H9 (cell line): ENCODE measurements around the gene RB1. TPM values are rescaled to one million over a fixed set of nuclear protein-coding genes. Genes with fewer than 3 reads are reported as not detected.

Experiments used
- DNase-seq: peaks from one replicate; pipeline ENCODE4 v3.0.0-alpha.2; 2017
- H2AFZ ChIP-seq: one replicate; pipeline ENCODE4 v1.6.1; 2013; ENCODE audit warnings: mild to moderate bottlenecking, low read length, control low read depth, moderate library complexity
- H2AK5ac ChIP-seq: 2 replicates; pipeline ENCODE4 v1.6.1; 2013; ENCODE audit warnings: low read length, control low read depth, mixed read lengths; ENCODE audit not compliant: insufficient read length
- H2BK120ac ChIP-seq: one replicate; pipeline ENCODE4 v1.6.1; 2013; ENCODE audit warnings: low read depth, mild to moderate bottlenecking, low read length, control low read depth, inconsistent platforms; ENCODE audit not compliant: poor library complexity, severe bottlenecking
- H2BK12ac ChIP-seq: 2 replicates; pipeline ENCODE4 v1.6.1; 2013; ENCODE audit warnings: low read length, control low read depth, mixed read lengths, low read depth; ENCODE audit not compliant: insufficient read length
- H2BK15ac ChIP-seq: 2 replicates; pipeline ENCODE4 v1.6.1; 2013; ENCODE audit warnings: low read depth, low read length, control low read depth
- H2BK20ac ChIP-seq: one replicate; pipeline ENCODE4 v1.6.1; 2013; ENCODE audit warnings: low read depth, mild to moderate bottlenecking, low read length, control low read depth, inconsistent platforms; ENCODE audit not compliant: poor library complexity, severe bottlenecking
- H2BK5ac ChIP-seq: 2 replicates; pipeline ENCODE4 v1.6.1; 2013; ENCODE audit warnings: low read length, control low read depth, mixed read lengths; ENCODE audit not compliant: insufficient read length
- H3K14ac ChIP-seq: 2 replicates; pipeline ENCODE4 v1.6.1; 2013; ENCODE audit warnings: low read length, control low read depth; ENCODE audit not compliant: insufficient read depth
- H3K18ac ChIP-seq: 2 replicates; pipeline ENCODE4 v1.6.1; 2013; ENCODE audit warnings: low read depth, mild to moderate bottlenecking, mixed read lengths, low read length, control low read depth; ENCODE audit not compliant: insufficient read length
- H3K23ac ChIP-seq: 2 replicates; pipeline ENCODE4 v1.6.1; 2013; ENCODE audit warnings: low read length, control low read depth, mixed read lengths, low read depth; ENCODE audit not compliant: insufficient read length
- H3K23me2 ChIP-seq: 2 replicates; pipeline ENCODE4 v1.6.1; 2013; ENCODE audit warnings: low read depth, mild to moderate bottlenecking, mixed read lengths, low read length, control low read depth; ENCODE audit not compliant: insufficient read length, poor library complexity, severe bottlenecking
- H3K27ac ChIP-seq: 2 replicates; pipeline ENCODE4 v1.5.1; 2013; ENCODE audit warnings: low read length, control low read depth, mixed read lengths, low read depth; ENCODE audit not compliant: insufficient read length
- H3K27me3 ChIP-seq: 2 replicates; pipeline ENCODE4 v1.6.1; 2013; ENCODE audit warnings: low read length, control low read depth, inconsistent platforms; ENCODE audit not compliant: insufficient read depth
- H3K4ac ChIP-seq: 2 replicates; pipeline ENCODE4 v1.6.1; 2013; ENCODE audit warnings: low read depth, mild to moderate bottlenecking, control low read depth, inconsistent platforms, low read length, moderate library complexity
- H3K4me1 ChIP-seq: 2 replicates; pipeline ENCODE4 v1.6.1; 2013; ENCODE audit warnings: low read length, control low read depth, inconsistent platforms; ENCODE audit not compliant: insufficient read depth
- H3K4me2 ChIP-seq: 2 replicates; pipeline ENCODE4 v1.6.1; 2013; ENCODE audit warnings: low read length, control low read depth, mixed read lengths; ENCODE audit not compliant: insufficient read length, insufficient read depth
- H3K56ac ChIP-seq: 2 replicates; pipeline ENCODE4 v1.6.1; 2013; ENCODE audit warnings: low read depth, mild to moderate bottlenecking, mixed read lengths, low read length, control low read depth; ENCODE audit not compliant: insufficient read length
- H3K79me1 ChIP-seq: 2 replicates; pipeline ENCODE4 v1.6.1; 2013; ENCODE audit warnings: low read depth, mild to moderate bottlenecking, moderate library complexity, low read length, control low read depth, inconsistent platforms; ENCODE audit not compliant: insufficient read depth, poor library complexity, severe bottlenecking
- H3K79me2 ChIP-seq: 2 replicates; pipeline ENCODE4 v1.6.1; 2013; ENCODE audit warnings: low read length, control low read depth, inconsistent platforms; ENCODE audit not compliant: insufficient read depth
- H3K9ac ChIP-seq: 2 replicates; pipeline ENCODE4 v1.6.1; 2013; ENCODE audit warnings: low read length, control low read depth, mixed read lengths; ENCODE audit not compliant: insufficient read length; ENCODE audit errors: extremely low read depth
- H3K9me3 ChIP-seq: one replicate; pipeline ENCODE4 v1.6.1; 2013; ENCODE audit warnings: low read depth, low read length, inconsistent platforms; ENCODE audit not compliant: control insufficient read depth
- H3T11ph ChIP-seq: one replicate; pipeline ENCODE4 v1.6.1; 2013; ENCODE audit warnings: mild to moderate bottlenecking, low read length, control low read depth, inconsistent platforms
- H4K20me1 ChIP-seq: one replicate; pipeline ENCODE4 v1.6.1; 2013; ENCODE audit not compliant: control insufficient read depth, insufficient read length, insufficient read depth
- H4K5ac ChIP-seq: 2 replicates; pipeline ENCODE4 v1.6.1; 2013; ENCODE audit warnings: low read depth, mild to moderate bottlenecking, mixed read lengths, low read length, control low read depth; ENCODE audit not compliant: insufficient read length
- H4K8ac ChIP-seq: replicated peaks from 2 replicates; pipeline ENCODE4 v1.6.1; 2013; ENCODE audit warnings: low read length, control low read depth, mixed read lengths, low read depth; ENCODE audit not compliant: insufficient read length
- H4K91ac ChIP-seq: 2 replicates; pipeline ENCODE4 v1.6.1; 2013; ENCODE audit warnings: low read depth, mild to moderate bottlenecking, moderate library complexity, mixed read lengths, low read length, control low read depth; ENCODE audit not compliant: insufficient read length
- H3K27ac Mint-ChIP-seq, 3 experiments: 2 replicates in 2 of 3; 3 replicates in 1 of 3; pipeline ENCODE4 v1.8.0; 2020 to 2021; ENCODE audit warnings: mixed read lengths in 3 of 3, mild to moderate bottlenecking in 1 of 3, moderate library complexity in 1 of 3
- H3K27me3 Mint-ChIP-seq: 2 replicates; pipeline ENCODE4 v1.8.0; 2021; ENCODE audit warnings: low read depth, mild to moderate bottlenecking, moderate library complexity, mixed read lengths
- H3K36me3 Mint-ChIP-seq, 3 experiments: 2 replicates in 2 of 3; 3 replicates in 1 of 3; pipeline ENCODE4 v1.8.0; 2020 to 2021; ENCODE audit warnings: low read depth in 3 of 3, mixed read lengths in 3 of 3; ENCODE audit not compliant: insufficient read depth in 1 of 3
- H3K4me1 Mint-ChIP-seq, 2 experiments: 2 replicates each; pipeline ENCODE4 v1.8.0; 2020; ENCODE audit warnings: mixed read lengths in 2 of 2
- H3K4me3 Mint-ChIP-seq, 2 experiments: 2 replicates in 1 of 2; 3 replicates in 1 of 2; pipeline ENCODE4 v1.8.0; 2020 to 2021; ENCODE audit warnings: mild to moderate bottlenecking in 2 of 2, mixed read lengths in 2 of 2, moderate library complexity in 1 of 2
- H3K9me3 Mint-ChIP-seq, 2 experiments: 2 replicates in 1 of 2; 3 replicates in 1 of 2; pipeline ENCODE4 v1.8.0; 2020; ENCODE audit warnings: mild to moderate bottlenecking in 2 of 2, mixed read lengths in 2 of 2, moderate library complexity in 1 of 2
- WGBS: extraction: QIAGEN DNeasy Blood & Tissue Kit; methylation state at CpG from one replicate; pipeline ENCODE4 v1.1.7; 2013; ENCODE audit warnings: missing lambda C conversion rate, low lambda C conversion rate, mixed read lengths; ENCODE audit not compliant: insufficient read length; ENCODE audit errors: extremely low coverage; 5-methylcytosine and 5-hydroxymethylcytosine counted together
- total RNA-seq: library from RNA; stranded (reverse); gene quantifications from 2 replicates; pipeline ENCODE4 v1.2.1, GENCODE V29; 2021
- TF ChIP-seq, protein P1 (sequence below): fragments of 200-600 bp; sonication (generic); conservative IDR thresholded peaks from 3 replicates; pipeline ENCODE4 v1.8.0; 2021; ENCODE audit warnings: antibody characterized with exemption, mild to moderate bottlenecking

Gene RB1
- total RNA-seq, 1 experiment from 2014 or later, result 20.5 TPM

DNA sequence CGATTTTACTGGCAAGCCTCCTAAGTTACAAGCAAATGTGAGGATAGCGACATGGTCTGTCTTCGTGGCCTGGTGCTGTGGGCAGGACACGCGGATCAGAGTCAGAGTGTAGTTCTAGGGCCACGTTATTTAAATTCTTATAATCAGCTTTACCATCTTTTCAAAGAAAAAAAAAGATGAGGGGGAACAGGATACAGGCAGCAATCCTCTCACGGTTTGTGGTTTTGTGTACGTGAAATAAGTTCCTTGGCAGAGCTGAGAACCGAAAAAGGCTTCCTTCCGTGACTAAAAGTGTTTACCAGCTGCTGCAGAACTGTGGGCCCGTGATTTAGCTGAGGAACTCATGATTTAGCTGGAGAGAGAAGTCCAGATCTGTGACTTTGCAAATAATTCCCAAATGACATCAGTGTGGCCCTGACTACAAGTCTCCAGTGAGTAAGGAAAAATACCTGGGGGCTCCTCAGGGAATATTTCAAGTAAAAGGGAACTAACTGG is 202.1 kb downstream of the RB1 start:
- Histone ChIP-seq H3K27me3 (no peaks in the 10 kb centered on the region), H3K56ac (no peak overlapping the region), H2AK5ac (no peak overlapping the region), H3K9me3 (no peaks in the 10 kb centered on the region), H2AFZ (no peak overlapping the region), H3T11ph (no peak overlapping the region), H4K5ac (no peak overlapping the region), H2BK120ac (no peak overlapping the region), H2BK15ac (no peak overlapping the region), H2BK5ac (no peak overlapping the region), H3K23ac (no peak overlapping the region), H3K4me2 (no peak overlapping the region), H4K20me1 (no peaks in the 10 kb centered on the region), H3K4ac (no peak overlapping the region), H3K4me1 (peaks cover 2% of the 10 kb centered on the region; the same call in 1 of the 2 replicates), H4K8ac (no peak overlapping the region), H3K27ac (no peak overlapping the region), H3K18ac (no peak overlapping the region), H3K23me2 (no peaks in the 10 kb centered on the region), H3K79me1 (no peaks in the 10 kb centered on the region), H2BK20ac (peak overlapping the region; percentile 14), H3K9ac (no peak overlapping the region), H3K79me2 (no peaks in the 10 kb centered on the region), H3K14ac (no peak overlapping the region), H2BK12ac (no peak overlapping the region), H4K91ac (no peak overlapping the region)
- H3K4me3 Mint-ChIP-seq, result no peak overlapping the region
- H3K27ac Mint-ChIP-seq, result peak overlapping the region; percentile 39 to 76 (median 76); a peak in 4 of 7 replicates
- H3K36me3 Mint-ChIP-seq, result peaks cover 0 to 10% (median 0%) of the 10 kb centered on the region in 3 experiments; a peak in 2 of 7 replicates
- H3K9me3 Mint-ChIP-seq, result no peaks in the 10 kb centered on the region
- no peak for DNase-seq
- no CpG with 5 or more reads among the region's 11 CpGs for WGBS
- no peaks in the 10 kb centered on the region for H3K27me3 Mint-ChIP-seq
- H3K4me1 Mint-ChIP-seq, result peaks cover 12 to 14% of the 10 kb centered on the region in 2 experiments
- TF ChIP-seq, protein P1, sequence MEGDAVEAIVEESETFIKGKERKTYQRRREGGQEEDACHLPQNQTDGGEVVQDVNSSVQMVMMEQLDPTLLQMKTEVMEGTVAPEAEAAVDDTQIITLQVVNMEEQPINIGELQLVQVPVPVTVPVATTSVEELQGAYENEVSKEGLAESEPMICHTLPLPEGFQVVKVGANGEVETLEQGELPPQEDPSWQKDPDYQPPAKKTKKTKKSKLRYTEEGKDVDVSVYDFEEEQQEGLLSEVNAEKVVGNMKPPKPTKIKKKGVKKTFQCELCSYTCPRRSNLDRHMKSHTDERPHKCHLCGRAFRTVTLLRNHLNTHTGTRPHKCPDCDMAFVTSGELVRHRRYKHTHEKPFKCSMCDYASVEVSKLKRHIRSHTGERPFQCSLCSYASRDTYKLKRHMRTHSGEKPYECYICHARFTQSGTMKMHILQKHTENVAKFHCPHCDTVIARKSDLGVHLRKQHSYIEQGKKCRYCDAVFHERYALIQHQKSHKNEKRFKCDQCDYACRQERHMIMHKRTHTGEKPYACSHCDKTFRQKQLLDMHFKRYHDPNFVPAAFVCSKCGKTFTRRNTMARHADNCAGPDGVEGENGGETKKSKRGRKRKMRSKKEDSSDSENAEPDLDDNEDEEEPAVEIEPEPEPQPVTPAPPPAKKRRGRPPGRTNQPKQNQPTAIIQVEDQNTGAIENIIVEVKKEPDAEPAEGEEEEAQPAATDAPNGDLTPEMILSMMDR, result no peak
